NOMO-1 (cell line): Measurements from ENCODE around the gene COL8A2.

Experiments used
- DNase-seq, 2 experiments: peaks; one replicate each; lab custom pipeline; 2025; ENCODE audit not compliant: unreplicated experiment in 2 of 2; lab: John Stamatoyannopoulos, UW

COL8A2 gene

GRCh38 chr1:36115931-36116330 is 9.1 kb downstream of the COL8A2 start:
- DNase-seq = no peak

GRCh38 chr1:36115200-36115669 is 9.8 kb downstream of the COL8A2 start:
- DNase-seq = no peak

- no peak for DNase-seq
Observed at GRCh38 chr1:36114371-36114770, 10.7 kb downstream of the COL8A2 start.

- no peak for DNase-seq
Observed at GRCh38 chr1:36112823-36113222, 12.2 kb downstream of the COL8A2 start.

GRCh38 chr1:36111151-36111550 is 13.9 kb downstream of the COL8A2 start:
- DNase-seq = no peak

GRCh38 chr1:36109041-36109679 is 15.9 kb downstream of the COL8A2 start:
- no peak for DNase-seq

GRCh38 chr1:36108314-36108713 is 16.7 kb downstream of the COL8A2 start:
- no peak for DNase-seq

GRCh38 chr1:36107394-36107793 is 17.6 kb downstream of the COL8A2 start:
- no peak for DNase-seq

- no peak for DNase-seq
Observed at GRCh38 chr1:36106269-36106668, 18.8 kb downstream of the COL8A2 start.

- no peak for DNase-seq
Observed at GRCh38 chr1:36101546-36101945, 23.5 kb downstream of the COL8A2 start.

- DNase-seq = no peak
Observed at GRCh38 chr1:36100376-36100775, 24.6 kb downstream of the COL8A2 start.

GRCh38 chr1:36099681-36100341 is 25.2 kb downstream of the COL8A2 start:
- peak in 1 of 2 experiments; percentile 15 for DNase-seq

- no peak for DNase-seq
Observed at GRCh38 chr1:36098650-36099365, 26.2 kb downstream of the COL8A2 start.

- DNase-seq = no peak
Observed at GRCh38 chr1:36097693-36098585, 27.1 kb downstream of the COL8A2 start.

- no peak for DNase-seq
Observed at GRCh38 chr1:36096500-36097432, 28.3 kb downstream of the COL8A2 start.

- DNase-seq = peak; percentile 74 to 77
Observed at GRCh38 chr1:36095760-36096405, 29.1 kb downstream of the COL8A2 start.

- DNase-seq = no peak
Observed at GRCh38 chr1:36094621-36095061, 30.4 kb downstream of the COL8A2 start.

- DNase-seq = no peak
Observed at GRCh38 chr1:36093929-36094328, 31.1 kb downstream of the COL8A2 start.

- DNase-seq = no peak
Observed at GRCh38 chr1:36093226-36093625, 31.8 kb downstream of the COL8A2 start.
